Gastrocnemius medialis (tissue), 4 donors: Measurements from ENCODE around the gene ATP6V0E2. TPM values are rescaled to one million over a fixed set of nuclear protein-coding genes. Genes with fewer than 3 reads are reported as not detected.

ENCODE experiments used
- ATAC-seq, 2 donors: fragments of 150-250 bp; one replicate each; pipeline ENCODE4 v1.9.1; 2016
- DNase-seq, 2 donors: peaks; one replicate each; pipeline ENCODE4 v3.0.0-alpha.2; 2019
- H3K27ac ChIP-seq, 4 donors: fragments of 200-600 bp; sonication (generic); 1 replicate in 1 of 4; 2 replicates in 3 of 4; pipeline ENCODE4 v1.5.1; 2016 to 2018; ENCODE audit warnings: mild to moderate bottlenecking in 2 of 4, moderate library complexity in 1 of 4
- H3K27me3 ChIP-seq, 3 donors: fragments of 200-600 bp; sonication (generic) in 2 of 3; 1 replicate in 1 of 3; 2 replicates in 2 of 3; pipeline versions ENCODE4 v1.5.1 to v1.6.0; 2016 to 2019; ENCODE audit warnings: mild to moderate bottlenecking in 1 of 3, moderate library complexity in 1 of 3
- H3K36me3 ChIP-seq, 2 donors: fragments of 200-600 bp; sonication (generic) in 1 of 2; one replicate each; pipeline ENCODE4 v1.5.1; 2017 to 2018
- H3K4me1 ChIP-seq, 2 donors: fragments of 200-600 bp; sonication (generic) in 1 of 2; one replicate each; pipeline ENCODE4 v1.5.1; 2016 to 2017; ENCODE audit warnings: mild to moderate bottlenecking in 2 of 2
- H3K4me3 ChIP-seq, 4 donors: fragments of 200-600 bp; sonication (generic) in 3 of 4; 1 replicate in 1 of 4; 2 replicates in 3 of 4; pipeline ENCODE4 v1.5.1; 2016 to 2019; ENCODE audit warnings: mild to moderate bottlenecking in 2 of 4
- H3K9me3 ChIP-seq, 3 donors: fragments of 200-600 bp; sonication (generic) in 2 of 3; 1 replicate in 1 of 3; 2 replicates in 2 of 3; pipeline ENCODE4 v1.5.1; 2016 to 2019
- CTCF ChIP-seq, 5 experiments: fragments of 450-650 bp in 3 of 5; fragments of 200-600 bp in 2 of 5; sonication (generic) in 2 of 5; IDR thresholded peaks in 4 of 5; conservative IDR thresholded peaks in 1 of 5; 1 replicate in 4 of 5; 2 replicates in 1 of 5; pipeline ENCODE4 v1.5.1; 2016 to 2019; ENCODE audit warnings: antibody characterized with exemption in 5 of 5, mild to moderate bottlenecking in 3 of 5, moderate library complexity in 3 of 5
- POLR2A ChIP-seq, 2 donors: fragments of 450-650 bp; IDR thresholded peaks; one replicate each; pipeline ENCODE4 v1.6.1; 2017; ENCODE audit warnings: antibody characterized with exemption in 2 of 2, mild to moderate bottlenecking in 2 of 2, moderate library complexity in 2 of 2
- in situ Hi-C, 4 donors: fragments of 200-750 bp; cut with MboI; loops; one replicate each; pipeline versions ENCODE4 v1.15.0 to v1.8.0; 2017; ENCODE audit warnings: low sequenced_read_pairs in 4 of 4
- intact Hi-C: fragments of 100-400 bp; cut with DNase I; formaldehyde crosslinking; loops from one replicate; pipeline ENCODE4 v1.15.1; 2023; ENCODE audit warnings: low total_unique reads
- total RNA-seq, 4 donors: library from RNA; depleted of rRNA; stranded (reverse); fragments of >200 nt; gene quantifications; one replicate each; pipeline versions ENCODE4 v1.1.0 to v1.2.3, GENCODE V29; 2016

The ATP6V0E2 gene
- total RNA-seq: 10 to 100 TPM in 3 of 4 donors, 1 to 10 TPM in 1; 9.0 to 46.3 (median 12.9) TPM

- H3K4me1 ChIP-seq: peaks cover 13 to 14% of the 10 kb centered on the region in 2 donors
- H3K36me3 ChIP-seq: no peaks in the 10 kb centered on the region
- in situ Hi-C loops: no loop called here
- peak within 1 kb of the TSS; percentile 86 to 88 (median 87) for H3K27ac ChIP-seq
- intact Hi-C loops: loop anchor here (1.0 to 5.0 kb wide), 5 partner anchors 35 to 931 kb away; partner anchors contain the start of genes ZNF775 and ZNF862
- H3K27me3 ChIP-seq: no peaks in the 10 kb centered on the region
- H3K9me3 ChIP-seq: no peaks in the 10 kb centered on the region
- peak; percentile 91 to 92 for ATAC-seq
- DNase-seq: peak; percentile 95
- TF ChIP-seq CTCF (IDR thresholded peaks at IDR 0.05 in 4 of 5, conservative IDR thresholded peaks at IDR 0.05 in 1 of 5) (peak in 2 of 5 experiments; percentile 5 to 9), POLR2A (IDR thresholded peaks at IDR 0.05) (peak; percentile 80 to 82)
- peak within 1 kb of the TSS; percentile 71 to 84 (median 73) for H3K4me3 ChIP-seq
Observed at GRCh38 chr7:149873074-149873969, at the start of gene ATP6V0E2. Gene ATP6V0E2 (plus strand): TSS chr7:149873969. CDS start chr7:149874066, 97 bp downstream.

DNA sequence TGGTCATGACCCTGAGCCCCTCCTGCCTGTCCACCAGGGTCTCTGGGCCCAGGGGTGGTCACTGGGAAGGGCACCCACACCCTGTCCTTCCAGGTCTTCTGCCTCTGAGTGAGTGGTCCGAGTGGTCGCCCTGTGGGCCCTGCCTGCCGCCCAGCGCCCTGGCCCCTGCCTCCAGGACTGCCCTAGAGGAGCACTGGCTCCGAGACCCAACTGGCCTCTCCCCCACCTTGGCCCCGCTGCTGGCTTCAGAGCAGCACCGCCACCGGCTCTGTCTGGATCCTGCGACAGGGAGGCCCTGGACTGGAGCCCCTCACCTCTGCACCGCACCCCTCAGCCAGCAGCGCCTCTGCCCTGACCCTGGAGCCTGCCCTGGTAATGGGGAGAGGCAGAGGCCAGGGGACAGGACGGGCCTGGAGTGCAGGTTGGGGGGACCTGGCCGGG lies 49.4 kb upstream of the ATP6V0E2 start:
- no peaks in the 10 kb centered on the region for H3K27me3 ChIP-seq
- intact Hi-C loops (no loop called here), in situ Hi-C loops (no loop called here)
- DNase-seq (no peak), ATAC-seq (no peak)
- no peak overlapping the region for H3K4me3 ChIP-seq
- no peaks in the 10 kb centered on the region for H3K9me3 ChIP-seq
- TF ChIP-seq CTCF (IDR thresholded peaks at IDR 0.05 in 4 of 5, conservative IDR thresholded peaks at IDR 0.05 in 1 of 5) (no peak), POLR2A (IDR thresholded peaks at IDR 0.05) (no peak)
- no peak overlapping the region for H3K27ac ChIP-seq
- no peaks in the 10 kb centered on the region for H3K4me1 ChIP-seq
- H3K36me3 ChIP-seq: no peaks in the 10 kb centered on the region

DNA sequence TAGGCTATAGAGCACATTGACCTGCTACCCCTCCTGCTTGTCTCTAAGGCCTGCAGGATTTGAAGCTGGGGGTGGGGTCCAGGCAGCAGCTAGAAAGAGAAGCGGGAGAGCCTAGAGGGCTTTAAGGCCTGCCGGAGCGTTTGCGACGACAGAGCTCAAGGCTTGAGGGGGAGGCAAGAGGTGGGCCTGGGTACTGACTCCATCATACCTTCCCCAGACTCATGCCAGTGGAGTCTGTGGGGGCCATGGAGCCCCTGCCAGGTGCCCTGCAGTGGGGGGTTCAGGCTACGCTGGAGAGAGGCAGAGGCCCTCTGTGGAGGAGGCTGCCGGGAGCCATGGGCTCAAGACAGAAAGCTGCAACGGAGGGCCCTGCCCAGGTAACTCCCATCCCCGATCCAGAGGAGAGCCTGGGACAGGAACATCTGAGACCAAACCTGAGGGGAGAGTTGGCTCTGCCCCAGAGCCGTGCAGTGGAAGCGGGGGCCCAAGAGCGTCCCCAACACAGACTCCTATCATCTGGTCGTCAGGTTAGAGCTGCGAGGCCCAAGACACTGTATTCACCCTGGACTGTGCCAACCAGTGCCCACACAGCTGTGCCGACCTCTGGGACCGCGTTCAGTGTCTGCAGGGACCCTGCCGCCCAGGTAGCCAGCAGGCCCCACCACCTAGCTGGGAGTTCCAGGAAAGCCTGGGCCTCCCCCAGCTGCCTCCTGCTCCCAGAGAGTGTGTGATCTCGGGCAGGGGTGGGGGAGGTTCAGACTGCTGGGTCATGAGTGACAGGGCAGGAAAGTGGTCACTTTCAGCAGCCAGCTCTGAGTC lies 48.8 kb upstream of the ATP6V0E2 start:
- intact Hi-C loops (no loop called here), in situ Hi-C loops (no loop called here)
- TF ChIP-seq CTCF (IDR thresholded peaks at IDR 0.05 in 4 of 5, conservative IDR thresholded peaks at IDR 0.05 in 1 of 5) (no peak), POLR2A (IDR thresholded peaks at IDR 0.05) (no peak)
- Histone ChIP-seq H3K36me3 (no peaks in the 10 kb centered on the region), H3K4me3 (no peak overlapping the region), H3K27me3 (no peaks in the 10 kb centered on the region), H3K27ac (no peak overlapping the region), H3K9me3 (no peaks in the 10 kb centered on the region), H3K4me1 (no peaks in the 10 kb centered on the region)
- ATAC-seq (no peak), DNase-seq (no peak)

- intact Hi-C loops (no loop called here), in situ Hi-C loops (no loop called here)
- H3K36me3 ChIP-seq: no peaks in the 10 kb centered on the region
- H3K27me3 ChIP-seq: no peaks in the 10 kb centered on the region
- no peak overlapping the region for H3K27ac ChIP-seq
- DNase-seq (no peak), ATAC-seq (no peak)
- no peak overlapping the region for H3K4me3 ChIP-seq
- H3K9me3 ChIP-seq: no peaks in the 10 kb centered on the region
- no peak for TF ChIP-seq CTCF (IDR thresholded peaks at IDR 0.05 in 4 of 5, conservative IDR thresholded peaks at IDR 0.05 in 1 of 5)
- H3K4me1 ChIP-seq: no peaks in the 10 kb centered on the region
Observed at GRCh38 chr7:149825567-149826343, 48.0 kb upstream of the ATP6V0E2 start.
